Hypothalamus (tissue), 51 donors: ENCODE results near the gene HSPA12B.

Source experiments
- DNase-seq, 51 donors: peaks; one replicate each; lab custom pipeline; 2025; lab: John Stamatoyannopoulos, UW

Gene HSPA12B

DNA sequence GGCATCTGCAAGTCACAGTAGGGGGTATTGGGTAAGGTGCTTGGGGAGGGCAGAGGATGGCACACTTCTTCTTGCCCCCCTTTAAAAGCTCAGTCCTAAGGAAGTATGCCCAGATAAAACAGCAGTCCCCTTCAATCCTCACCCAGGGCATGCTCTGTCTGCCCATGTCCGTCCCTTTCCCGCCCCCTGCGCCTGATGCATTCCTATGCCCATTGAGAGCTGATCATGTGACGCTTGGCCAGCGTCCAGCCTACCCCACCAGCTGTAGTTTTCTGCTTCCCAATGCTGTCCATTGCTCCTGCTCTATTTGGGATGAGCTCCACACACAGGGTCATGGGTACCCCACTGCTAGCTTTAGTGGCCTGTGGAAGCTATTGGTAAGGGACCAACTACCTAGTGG is 28.4 kb upstream of the HSPA12B start:
- DNase-seq, result no peak

- DNase-seq, result no peak
These were observed 27.0 kb upstream of the HSPA12B start for GRCh38 chr20:3705491-3705969.

GRCh38 chr20:3705970-3706739 is 26.3 kb upstream of the HSPA12B start:
- DNase-seq, result no peak

GRCh38 chr20:3706774-3707507 is 25.5 kb upstream of the HSPA12B start:
- DNase-seq, result peak in 9 of 51 donors; percentile 8 to 57 (median 14)

- DNase-seq, result no peak
These were observed 25.0 kb upstream of the HSPA12B start for GRCh38 chr20:3707508-3707899.

DNA sequence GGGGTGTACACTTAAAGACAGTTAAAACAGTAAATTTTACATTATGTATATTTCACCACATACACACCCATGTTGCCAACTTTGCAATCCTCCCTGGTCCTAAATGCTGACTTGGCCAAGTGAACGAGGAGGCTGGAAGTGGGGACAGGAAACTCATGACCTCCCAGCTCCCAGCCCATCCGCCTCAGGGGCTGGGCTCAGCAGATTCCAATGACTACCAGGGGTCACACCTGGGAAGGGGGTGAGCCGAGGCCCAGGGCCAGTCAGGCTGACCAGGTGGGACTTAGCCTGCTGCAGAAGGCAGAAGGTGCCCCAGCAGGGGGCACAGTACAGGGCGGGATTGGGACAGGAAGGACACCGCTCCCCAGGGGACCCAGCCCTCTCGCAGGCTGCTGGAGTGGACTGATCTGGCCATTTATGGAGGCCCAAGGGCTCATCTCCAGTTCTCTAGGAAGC is 22.4 kb upstream of the HSPA12B start:
- no peak for DNase-seq

DNA sequence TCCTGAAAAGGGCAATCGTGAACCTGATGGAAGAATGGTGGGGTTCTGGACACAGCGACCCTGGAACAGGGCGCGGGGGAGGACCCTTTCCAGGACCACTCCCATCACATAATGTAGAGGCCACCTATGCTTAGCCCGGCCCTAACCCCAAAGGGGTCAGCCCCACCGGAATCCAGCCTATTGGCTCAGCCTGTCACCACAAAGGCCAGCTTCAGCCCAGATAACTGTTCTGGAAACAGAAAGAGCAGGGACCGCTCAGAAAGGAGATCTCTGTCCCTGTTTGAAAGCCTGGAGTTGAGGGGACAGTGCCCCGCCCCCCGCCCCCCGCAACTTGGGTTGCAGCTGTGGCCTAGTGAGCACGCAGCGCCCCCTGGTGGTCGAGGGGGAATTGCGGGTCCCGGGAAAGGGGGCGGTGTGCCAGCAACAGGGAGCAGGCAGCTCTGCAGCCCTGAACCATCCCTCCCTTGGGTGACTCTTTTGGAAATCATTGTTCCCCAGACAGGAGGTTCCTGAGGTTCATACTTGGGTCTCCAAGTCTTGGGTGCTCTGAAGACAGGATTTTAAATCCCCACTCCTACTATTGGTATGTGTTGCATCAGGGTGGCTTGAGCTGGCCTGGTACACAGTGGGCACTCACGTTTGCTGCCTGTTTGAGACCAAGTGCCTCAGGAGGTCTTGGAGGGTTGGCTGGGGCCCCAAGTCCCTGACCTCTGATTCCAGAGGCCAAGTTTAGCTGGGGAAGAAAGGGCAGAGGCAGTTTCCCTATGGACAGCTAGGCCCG is 21.6 kb upstream of the HSPA12B start:
- peak in 45 of 51 donors; percentile 15 to 88 (median 53) for DNase-seq

DNA sequence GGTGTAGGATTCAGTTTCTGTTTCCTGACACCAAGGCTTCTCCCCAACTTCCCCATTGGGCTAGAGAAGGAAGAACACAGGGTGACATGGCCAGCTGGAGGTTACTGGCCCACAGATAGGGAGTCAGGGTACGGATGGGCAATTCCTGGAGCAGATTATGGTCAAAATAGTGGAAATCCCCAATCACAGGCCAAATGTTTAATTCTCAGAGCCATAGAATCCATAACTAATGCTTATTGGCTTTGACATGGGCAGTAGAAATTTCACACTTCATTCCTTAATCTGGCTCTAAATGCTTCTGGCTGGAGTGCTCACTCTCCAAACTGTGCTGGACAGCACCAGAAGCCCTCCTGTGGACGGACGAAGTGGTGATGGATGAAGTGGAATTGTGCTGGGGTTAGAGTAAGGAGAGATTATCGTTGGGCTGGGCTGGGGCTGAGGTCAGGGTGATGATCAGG is 21.0 kb upstream of the HSPA12B start:
- DNase-seq, result no peak

GRCh38 chr20:3712279-3712873 is 20.1 kb upstream of the HSPA12B start, which contains the start of gene SIGLEC1:
TSS of gene SIGLEC1 (minus strand) at chr20:3712600. CDS start at chr20:3707128, 5,472 bp downstream.
- DNase-seq, result peak in 27 of 51 donors; percentile 2 to 57 (median 17)

DNA sequence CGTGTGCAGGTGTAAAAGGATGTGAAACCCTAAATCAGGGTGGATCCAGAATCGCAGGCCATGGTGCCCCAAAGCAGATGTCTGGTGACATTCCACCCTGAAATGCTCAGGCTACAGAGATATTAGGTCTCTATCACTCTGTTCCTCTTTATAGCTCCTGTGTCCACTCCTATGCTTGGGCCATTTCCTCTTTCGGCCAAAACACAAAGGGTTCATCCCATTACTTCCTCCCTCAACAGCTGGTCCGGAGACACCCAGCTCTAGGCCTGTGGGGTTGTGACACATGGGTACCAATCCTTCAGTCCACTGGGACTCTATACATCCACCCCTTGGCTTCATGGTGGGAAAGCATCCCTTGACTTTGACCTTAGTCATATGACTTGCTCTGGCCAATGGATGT is 18.4 kb upstream of the HSPA12B start:
- peak in 4 of 51 donors; percentile 5 to 19 (median 8) for DNase-seq

DNA sequence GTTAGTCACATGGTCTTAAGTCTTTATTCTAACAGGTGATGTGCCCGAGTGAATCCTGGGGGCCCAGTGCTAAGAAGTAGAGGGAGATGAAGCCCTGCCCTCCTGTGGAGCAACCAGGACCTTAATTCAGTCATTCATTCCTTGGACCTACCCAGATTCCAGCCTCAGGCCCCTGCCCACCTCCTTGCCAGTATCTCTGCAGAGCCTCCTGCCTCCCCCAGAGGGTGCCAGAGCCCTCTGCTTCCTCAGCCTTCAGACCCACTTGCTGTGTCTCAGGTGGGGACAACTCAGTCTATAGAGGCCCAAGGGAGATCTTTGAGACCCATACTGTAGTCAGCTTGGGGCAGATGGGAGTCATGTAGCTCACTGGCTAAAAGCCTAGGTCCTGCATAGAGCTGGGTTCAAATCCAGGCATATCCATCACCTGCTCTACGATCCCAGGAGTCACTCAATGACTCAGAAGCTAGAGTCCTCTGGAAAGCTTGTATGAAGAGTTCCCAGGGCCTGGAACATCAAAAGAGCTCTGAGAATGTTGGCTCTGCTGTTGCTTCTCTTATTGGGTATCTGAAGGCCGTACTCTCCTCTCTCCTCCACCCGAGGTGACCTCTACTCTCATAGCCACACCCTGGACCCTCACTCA is 16.2 kb upstream of the HSPA12B start:
- DNase-seq, result peak in 7 of 51 donors; percentile 7 to 26 (median 15)

- no peak for DNase-seq
These were observed 13.4 kb upstream of the HSPA12B start for GRCh38 chr20:3719046-3719445.

DNA sequence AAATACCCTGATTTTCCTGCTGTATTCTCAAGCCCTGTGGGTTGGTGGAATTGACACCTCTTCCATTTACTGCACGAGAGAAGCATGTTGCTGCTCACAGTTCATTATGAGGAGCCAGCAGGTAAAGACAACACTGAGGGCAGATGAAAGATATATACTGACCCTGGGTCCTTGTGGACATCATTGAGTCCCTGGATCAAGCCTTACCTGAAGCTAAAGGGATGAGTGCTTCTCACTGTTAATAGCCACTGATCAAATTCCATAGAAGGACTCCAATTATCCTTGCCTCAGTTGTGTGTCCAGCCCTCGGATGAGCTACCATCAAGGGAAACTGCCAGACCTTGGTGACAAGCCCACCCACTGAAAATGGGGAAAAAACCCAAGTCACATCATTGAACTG is 12.4 kb upstream of the HSPA12B start:
- no peak for DNase-seq

- no peak for DNase-seq
These were observed 11.9 kb upstream of the HSPA12B start for GRCh38 chr20:3720626-3721025.

- no peak for DNase-seq
These were observed 10.6 kb upstream of the HSPA12B start for GRCh38 chr20:3721912-3722311.

DNA sequence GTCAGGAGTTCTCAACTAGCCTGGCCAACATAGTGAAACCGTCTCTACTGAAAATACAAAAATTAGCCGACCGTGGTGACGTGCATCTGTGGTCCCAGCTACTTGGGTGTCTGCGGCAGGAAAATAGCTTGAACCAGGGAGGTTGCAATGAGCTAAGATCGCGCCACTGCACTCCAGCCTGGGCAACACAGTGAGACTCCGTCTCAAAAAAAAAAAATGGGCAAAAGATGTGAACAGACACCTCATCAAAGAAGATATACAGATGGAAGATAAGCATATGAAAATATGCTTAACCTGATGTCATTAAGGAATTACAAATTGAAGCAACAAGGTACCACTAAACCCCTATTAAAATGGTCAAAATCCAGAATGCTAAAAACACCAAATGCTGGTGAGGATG is 9.2 kb upstream of the HSPA12B start:
- DNase-seq, result no peak

GRCh38 chr20:3724356-3724755 is 8.1 kb upstream of the HSPA12B start:
- no peak for DNase-seq

DNA sequence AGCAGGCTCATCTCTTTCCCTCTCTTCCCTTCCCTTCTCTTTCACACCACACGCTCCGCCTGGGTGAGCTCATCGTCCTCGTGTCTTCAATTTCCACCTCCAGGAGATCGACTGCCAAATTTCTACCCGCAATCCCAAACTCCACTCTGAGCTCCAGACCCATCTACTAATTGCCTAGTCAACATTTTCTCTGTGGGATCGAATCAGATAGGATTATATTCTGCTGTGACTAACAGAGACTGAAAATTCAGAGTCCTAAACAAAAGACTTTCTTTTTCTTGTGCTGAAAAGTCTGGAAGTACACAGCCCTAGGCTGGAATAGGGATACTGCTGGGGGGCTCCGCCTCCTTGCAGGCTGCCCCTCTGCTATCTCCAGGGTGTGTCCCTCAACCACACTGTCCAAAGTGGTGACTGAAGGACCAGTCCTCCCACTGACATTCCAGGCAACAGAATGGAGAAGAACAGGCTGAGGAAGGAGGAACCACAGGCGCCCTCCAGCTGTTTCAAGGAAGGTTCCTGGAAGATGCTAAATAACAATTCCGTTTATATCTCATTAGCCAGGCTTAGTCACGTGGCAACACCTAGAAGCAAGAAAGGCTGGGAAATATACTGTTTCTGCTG is 5.0 kb upstream of the HSPA12B start:
- DNase-seq, result peak in 2 of 51 donors; percentile 22 to 39

DNA sequence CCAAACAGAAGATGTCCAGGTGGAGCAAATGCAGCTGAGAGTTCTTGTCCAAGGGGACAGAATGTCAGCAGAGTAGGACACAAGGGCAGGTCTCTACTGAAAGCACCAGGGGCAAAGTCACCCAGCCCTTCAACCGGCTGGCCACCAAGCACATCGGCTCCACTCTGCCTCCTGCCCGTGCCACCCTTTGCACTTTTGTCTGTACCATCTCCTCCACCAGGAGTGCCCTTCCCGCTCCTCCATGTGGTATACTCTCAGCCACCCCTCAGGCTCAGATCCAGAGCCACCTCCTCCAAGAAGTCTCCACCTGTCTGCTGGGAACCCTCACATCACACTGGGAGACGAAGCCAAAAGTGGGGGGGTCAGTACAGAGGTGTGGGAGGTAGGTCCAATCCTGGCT is 4.1 kb upstream of the HSPA12B start:
- no peak for DNase-seq
